Neuron (in vitro differentiated cells): ENCODE results near the gene PROSER2.

Source experiments
- H2AFZ ChIP-seq: one replicate; pipeline ENCODE4 v1.6.1; 2013; ENCODE audit warnings: low read depth, mild to moderate bottlenecking, inconsistent platforms, low read length, moderate library complexity
- H3K27me3 ChIP-seq: one replicate; pipeline ENCODE4 v1.6.1; 2013; ENCODE audit warnings: low read length; ENCODE audit not compliant: insufficient read depth
- H3K36me3 ChIP-seq: one replicate; pipeline ENCODE4 v1.6.1; 2013; ENCODE audit warnings: low read length; ENCODE audit not compliant: insufficient read depth
- H3K4me1 ChIP-seq: one replicate; pipeline ENCODE4 v1.6.1; 2013; ENCODE audit warnings: low read length; ENCODE audit not compliant: insufficient read depth
- H3K4me3 ChIP-seq: 2 replicates; pipeline ENCODE4 v1.5.1; 2013; ENCODE audit warnings: mild to moderate bottlenecking, low read length, moderate library complexity
- H3K9me3 ChIP-seq: one replicate; pipeline ENCODE4 v1.6.1; 2013; ENCODE audit warnings: low read length

PROSER2 gene

GRCh38 chr10:11810973-11811372, 12.2 kb upstream of the PROSER2 start:
- no peaks in the 10 kb centered on the region for H3K27me3 ChIP-seq
- peaks cover 10% of the 10 kb centered on the region for H3K4me1 ChIP-seq
- H2AFZ ChIP-seq = no peak overlapping the region
- H3K36me3 ChIP-seq = no peaks in the 10 kb centered on the region
- H3K4me3 ChIP-seq = no peak overlapping the region
- no peaks in the 10 kb centered on the region for H3K9me3 ChIP-seq

DNA sequence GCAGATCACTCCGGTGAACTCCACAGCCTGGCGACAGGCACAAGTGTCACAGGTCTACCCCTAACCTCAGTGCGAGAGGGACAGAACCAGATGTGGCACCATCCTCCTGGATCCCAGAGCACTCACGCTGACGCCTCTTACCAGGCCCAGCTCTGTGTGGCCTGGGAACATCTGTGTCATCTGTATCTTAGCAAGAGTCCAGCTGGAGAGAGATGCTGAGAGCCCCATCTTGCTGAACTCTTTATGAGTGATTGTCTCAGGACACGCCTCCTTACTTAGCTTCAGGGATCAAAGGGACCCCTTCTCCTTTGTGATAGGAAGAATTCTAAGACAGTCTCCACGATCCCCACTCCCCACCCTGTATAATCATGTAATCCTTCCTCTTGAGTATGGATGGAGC, 10.0 kb upstream of the PROSER2 start:
- H2AFZ ChIP-seq = no peak overlapping the region
- peaks cover 10% of the 10 kb centered on the region for H3K4me1 ChIP-seq
- H3K4me3 ChIP-seq = no peak overlapping the region
- no peaks in the 10 kb centered on the region for H3K36me3 ChIP-seq
- H3K9me3 ChIP-seq = no peaks in the 10 kb centered on the region
- no peaks in the 10 kb centered on the region for H3K27me3 ChIP-seq

GRCh38 chr10:11813855-11814567, 9.1 kb upstream of the PROSER2 start:
- peaks cover 10% of the 10 kb centered on the region for H3K4me1 ChIP-seq
- no peaks in the 10 kb centered on the region for H3K36me3 ChIP-seq
- no peaks in the 10 kb centered on the region for H3K9me3 ChIP-seq
- H3K27me3 ChIP-seq = no peaks in the 10 kb centered on the region
- no peak overlapping the region for H2AFZ ChIP-seq
- no peak overlapping the region for H3K4me3 ChIP-seq

DNA sequence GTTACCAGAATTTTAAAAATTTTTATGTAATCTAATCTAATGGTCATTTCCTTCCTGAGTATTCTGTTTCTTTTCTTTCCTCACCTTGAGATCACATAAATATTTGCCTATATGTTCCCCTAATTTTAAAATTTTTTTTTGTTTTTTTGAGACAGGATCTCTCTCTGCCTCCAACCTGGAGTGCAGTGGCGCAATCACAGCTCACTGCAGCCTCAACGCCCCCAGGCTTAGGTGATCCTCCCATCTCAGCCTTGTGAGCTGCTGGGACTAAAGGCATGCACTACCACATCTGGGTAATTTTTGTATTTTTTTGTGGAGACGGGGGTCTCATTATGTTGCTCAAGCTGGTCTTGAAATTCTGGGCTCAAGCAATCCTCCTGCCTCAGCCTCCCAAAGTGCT, 4.1 kb upstream of the PROSER2 start:
- no peaks in the 10 kb centered on the region for H3K36me3 ChIP-seq
- peaks cover 19% of the 10 kb centered on the region for H3K27me3 ChIP-seq
- no peaks in the 10 kb centered on the region for H3K9me3 ChIP-seq
- no peak overlapping the region for H3K4me3 ChIP-seq
- H3K4me1 ChIP-seq = peaks cover 6% of the 10 kb centered on the region
- H2AFZ ChIP-seq = no peak overlapping the region

DNA sequence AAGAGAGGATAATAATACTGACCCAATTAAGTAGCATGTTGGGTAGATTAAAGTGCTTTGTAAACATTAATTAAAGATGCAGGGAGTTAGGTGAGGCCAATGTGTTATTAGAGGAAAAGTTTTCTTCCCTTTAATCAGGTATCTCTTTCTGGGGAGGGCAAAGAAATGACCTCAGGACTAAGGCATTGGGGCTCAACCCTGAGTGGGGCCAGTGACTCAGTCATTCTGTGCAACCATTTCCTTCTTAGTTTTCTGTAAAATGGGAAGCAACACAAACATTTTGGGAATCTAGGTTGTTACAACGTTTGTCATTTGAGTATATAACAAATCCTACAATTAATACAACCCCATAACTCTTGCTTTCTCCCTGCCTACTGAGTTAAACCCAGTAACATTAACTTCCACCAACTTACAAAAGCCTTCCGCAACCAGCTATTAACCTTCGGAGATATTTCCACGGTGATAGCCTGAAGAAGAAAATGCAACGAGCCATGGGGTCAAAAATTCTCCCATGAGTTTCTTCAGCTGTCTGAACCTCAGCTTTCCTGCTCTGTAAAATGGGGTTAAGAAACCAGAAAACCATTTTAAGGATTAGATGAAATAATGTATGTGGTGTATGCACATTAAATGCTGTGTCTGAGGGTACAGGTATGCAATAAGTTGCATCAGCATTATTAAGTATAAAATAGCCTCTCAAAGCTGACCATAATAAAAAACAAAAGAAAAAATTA, 965 bp upstream of the PROSER2 start:
- Histone ChIP-seq H3K4me1 (peaks cover 6% of the 10 kb centered on the region), H3K27me3 (peaks cover 36% of the 10 kb centered on the region)

GRCh38 chr10:11822809-11823121, 391 bp upstream of the PROSER2 start:
- Histone ChIP-seq H3K36me3 (no peaks in the 10 kb centered on the region), H3K9me3 (no peaks in the 10 kb centered on the region), H2AFZ (peak overlapping the region; percentile 92), H3K27me3 (peaks cover 36% of the 10 kb centered on the region), H3K4me3 (peak overlapping the region; percentile 61), H3K4me1 (peaks cover 6% of the 10 kb centered on the region)

More for the DNA sequence above, 965 bp upstream of the PROSER2 start:
- H3K36me3 ChIP-seq = no peaks in the 10 kb centered on the region
- H2AFZ ChIP-seq = no peak overlapping the region
- no peaks in the 10 kb centered on the region for H3K9me3 ChIP-seq
- H3K4me3 ChIP-seq = no peak overlapping the region

DNA sequence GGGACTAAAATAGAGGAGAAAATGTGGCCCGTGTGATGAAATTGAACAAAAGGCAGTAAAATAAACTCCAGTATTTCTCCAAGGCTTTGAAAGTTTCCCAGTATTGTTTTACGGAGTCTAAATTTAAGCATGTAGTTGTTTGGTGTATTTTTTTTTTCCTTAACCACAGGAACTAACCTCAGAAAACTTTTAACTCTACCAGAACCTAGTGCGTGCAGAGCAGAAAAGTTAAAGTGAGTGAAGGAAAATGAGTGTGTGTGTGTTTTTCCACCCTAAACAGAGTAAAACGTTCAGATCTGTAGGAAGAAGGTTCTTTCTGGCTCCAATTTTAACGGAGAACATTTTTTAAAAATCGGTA, 812 bp downstream of the PROSER2 start:
- Histone ChIP-seq H3K36me3 (no peaks in the 10 kb centered on the region), H2AFZ (peak overlapping the region; percentile 92), H3K4me3 (peak overlapping the region; percentile 61), H3K27me3 (peaks cover 36% of the 10 kb centered on the region), H3K4me1 (peaks cover 6% of the 10 kb centered on the region), H3K9me3 (no peaks in the 10 kb centered on the region)

- Histone ChIP-seq H3K36me3 (no peaks in the 10 kb centered on the region), H2AFZ (no peak overlapping the region), H3K9me3 (no peaks in the 10 kb centered on the region), H3K4me1 (peaks cover 6% of the 10 kb centered on the region), H3K27me3 (peaks cover 36% of the 10 kb centered on the region), H3K4me3 (no peak overlapping the region)
Measured at GRCh38 chr10:11824376-11824775, 1.2 kb downstream of the PROSER2 start.

DNA sequence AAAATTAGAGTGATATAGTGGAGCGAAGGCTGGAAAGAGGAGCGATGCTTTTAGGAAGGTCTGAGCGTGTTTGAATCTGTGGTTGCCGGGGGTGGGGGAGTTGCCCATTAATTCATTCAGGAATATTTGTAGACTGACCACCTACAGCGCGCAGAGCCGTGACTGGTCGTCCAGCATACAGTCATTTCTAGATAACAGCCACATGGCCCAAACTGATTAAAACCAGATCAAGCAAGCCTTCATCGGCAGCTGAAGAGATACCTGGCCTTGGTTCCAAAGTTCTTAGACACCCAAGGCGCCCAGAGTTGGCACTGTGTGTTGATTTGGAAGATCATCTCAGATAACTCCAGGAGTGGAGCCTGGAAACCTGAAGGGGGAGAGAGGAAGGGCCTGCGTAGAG, 1.7 kb downstream of the PROSER2 start:
- H3K4me1 ChIP-seq = peaks cover 6% of the 10 kb centered on the region
- H3K9me3 ChIP-seq = no peaks in the 10 kb centered on the region
- H3K27me3 ChIP-seq = peaks cover 36% of the 10 kb centered on the region
- H3K4me3 ChIP-seq = no peak overlapping the region
- no peak overlapping the region for H2AFZ ChIP-seq
- no peaks in the 10 kb centered on the region for H3K36me3 ChIP-seq

GRCh38 chr10:11825796-11826414, 2.7 kb downstream of the PROSER2 start:
- no peak overlapping the region for H3K4me3 ChIP-seq
- H3K27me3 ChIP-seq = peaks cover 35% of the 10 kb centered on the region
- no peak overlapping the region for H2AFZ ChIP-seq
- no peaks in the 10 kb centered on the region for H3K9me3 ChIP-seq
- H3K36me3 ChIP-seq = no peaks in the 10 kb centered on the region
- H3K4me1 ChIP-seq = peaks cover 6% of the 10 kb centered on the region

DNA sequence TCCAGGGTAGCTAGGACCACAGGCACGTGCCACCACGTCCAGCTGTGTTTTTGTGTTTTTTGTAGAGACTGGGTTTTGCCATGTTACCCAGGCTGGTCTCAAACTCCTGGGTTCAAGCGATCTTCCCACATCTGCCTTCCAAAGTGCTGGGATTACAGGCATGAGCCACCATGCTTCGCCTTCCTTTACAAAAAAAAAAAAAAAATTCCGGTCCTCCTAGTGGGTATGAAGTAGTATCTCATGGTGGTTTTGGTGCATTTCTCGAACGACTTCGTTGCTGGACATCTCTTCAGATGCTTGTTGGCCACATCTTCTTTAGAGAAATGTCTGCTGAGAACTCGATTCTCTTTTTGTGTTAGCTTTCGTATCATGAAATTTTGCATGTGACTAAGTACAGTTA, 3.9 kb downstream of the PROSER2 start:
- no peak overlapping the region for H2AFZ ChIP-seq
- no peak overlapping the region for H3K4me3 ChIP-seq
- H3K27me3 ChIP-seq = peaks cover 32% of the 10 kb centered on the region
- no peaks in the 10 kb centered on the region for H3K9me3 ChIP-seq
- no peaks in the 10 kb centered on the region for H3K36me3 ChIP-seq
- peaks cover 6% of the 10 kb centered on the region for H3K4me1 ChIP-seq

DNA sequence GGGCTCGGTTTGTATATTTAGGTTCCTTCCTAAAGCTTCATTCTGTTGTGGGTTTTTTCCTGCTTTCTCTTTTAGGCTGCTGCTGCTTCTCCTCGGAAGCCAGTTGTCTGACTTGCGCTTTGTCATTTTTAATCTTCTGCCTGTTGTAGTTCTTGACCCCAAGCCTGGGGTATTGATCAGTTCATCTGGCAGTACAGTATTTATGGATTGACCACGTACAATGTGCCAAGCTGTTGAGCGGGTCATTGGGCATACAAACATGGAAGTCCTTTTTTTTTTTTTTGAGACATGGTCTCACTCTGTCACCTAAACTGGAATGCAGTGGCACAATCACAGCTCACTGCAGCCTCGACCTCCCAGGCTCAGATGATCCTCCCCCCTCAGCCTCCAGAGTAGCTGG, 4.3 kb downstream of the PROSER2 start:
- H3K9me3 ChIP-seq = no peaks in the 10 kb centered on the region
- no peaks in the 10 kb centered on the region for H3K36me3 ChIP-seq
- no peak overlapping the region for H3K4me3 ChIP-seq
- H3K4me1 ChIP-seq = peaks cover 6% of the 10 kb centered on the region
- no peak overlapping the region for H2AFZ ChIP-seq
- peaks cover 29% of the 10 kb centered on the region for H3K27me3 ChIP-seq

GRCh38 chr10:11828682-11829284, 5.6 kb downstream of the PROSER2 start:
- Histone ChIP-seq H3K4me3 (no peak overlapping the region), H3K9me3 (no peaks in the 10 kb centered on the region), H2AFZ (no peak overlapping the region), H3K27me3 (peaks cover 20% of the 10 kb centered on the region), H3K36me3 (no peaks in the 10 kb centered on the region), H3K4me1 (peaks cover 1% of the 10 kb centered on the region)
